Vagina (tissue), 2 donors: ENCODE data around the gene SDR39U1.

ENCODE experiments used
- CTCF ChIP-seq, 3 experiments: fragments of 450-650 bp in 2 of 3; fragments of 200-600 bp in 1 of 3; sonication (generic) in 1 of 3; IDR thresholded peaks; one replicate each; pipeline ENCODE4 v1.5.1; 2017 to 2019; ENCODE audit warnings: antibody characterized with exemption in 3 of 3, mild to moderate bottlenecking in 2 of 3, moderate library complexity in 2 of 3
- POLR2A ChIP-seq, 2 donors: fragments of 450-650 bp; IDR thresholded peaks; one replicate each; pipeline ENCODE4 v1.6.1; 2017; ENCODE audit warnings: antibody characterized with exemption in 2 of 2, mild to moderate bottlenecking in 2 of 2, moderate library complexity in 2 of 2
- POLR2AphosphoS5 ChIP-seq, 2 donors: sonication (generic); formaldehyde crosslinking; IDR thresholded peaks; one replicate each; pipeline ENCODE4 v1.9.0; 2017; ENCODE audit warnings: antibody characterized with exemption in 2 of 2, mild to moderate bottlenecking in 2 of 2, low read depth in 1 of 2; ENCODE audit not compliant: insufficient read depth in 1 of 2

- no peak for TF ChIP-seq POLR2AphosphoS5 (IDR thresholded peaks at IDR 0.05; ENCODE audit: insufficient read depth in 1 of 2, low read depth in 1 of 2)
- TF ChIP-seq CTCF (IDR thresholded peaks at IDR 0.05) = no peak
- TF ChIP-seq POLR2A (IDR thresholded peaks at IDR 0.05) = no peak
Observed at GRCh38 chr14:24430143-24430681, 12.4 kb downstream of the SDR39U1 start.
